Limb (tissue), 2 donors: Measurements from ENCODE around the gene SKOR2.
"Not testable (repeated sequence)": the region's sequence is repeated elsewhere in the genome, so short reads cannot be mapped to it uniquely, and the experiment has no call there.

ENCODE experiments used
- DNase-seq, 2 donors: peaks; one replicate each; pipeline ENCODE4 v3.0.0-alpha.2; 2016; ENCODE audit errors: extremely low spot score in 2 of 2

Gene SKOR2

GRCh38 chr18:47204908-47205522, 46.4 kb downstream of the SKOR2 start:
- no peak for DNase-seq

- no peak for DNase-seq
Observed at GRCh38 chr18:47203626-47204464, 47.6 kb downstream of the SKOR2 start.

GRCh38 chr18:47195961-47196360, 55.5 kb downstream of the SKOR2 start:
- DNase-seq = not testable (repeated sequence)

- no peak for DNase-seq
Observed at GRCh38 chr18:47191961-47192360, 59.5 kb downstream of the SKOR2 start.

- DNase-seq = no peak
Observed at GRCh38 chr18:47187721-47188120, 63.7 kb downstream of the SKOR2 start.

- no peak for DNase-seq
Observed at GRCh38 chr18:47184419-47185050, 66.9 kb downstream of the SKOR2 start.

- DNase-seq = not testable (repeated sequence)
Observed at GRCh38 chr18:47182156-47182555, 69.3 kb downstream of the SKOR2 start.

- DNase-seq = no peak
Observed at GRCh38 chr18:47180765-47181164, 70.7 kb downstream of the SKOR2 start.

GRCh38 chr18:47179520-47179919, 71.9 kb downstream of the SKOR2 start:
- peak in 1 of 2 donors; percentile 7 for DNase-seq

- DNase-seq = peak; percentile 89 to 93
Observed at GRCh38 chr18:47175898-47176575, 75.4 kb downstream of the SKOR2 start, which contains the start of gene IER3IP1. IER3IP1 (minus strand) TSS chr18:47176364; CDS start chr18:47176277, 87 bp downstream.

- DNase-seq = no peak
Observed at GRCh38 chr18:47175283-47175897, 76.1 kb downstream of the SKOR2 start.

GRCh38 chr18:47174545-47175116, 76.8 kb downstream of the SKOR2 start:
- DNase-seq = no peak

- DNase-seq = no peak
Observed at GRCh38 chr18:47172476-47172875, 79.0 kb downstream of the SKOR2 start.

GRCh38 chr18:47168913-47169312, 82.5 kb downstream of the SKOR2 start:
- DNase-seq = no peak

- no peak for DNase-seq
Observed at GRCh38 chr18:47168509-47168908, 83.0 kb downstream of the SKOR2 start.

- DNase-seq = no peak
Observed at GRCh38 chr18:47166294-47166693, 85.2 kb downstream of the SKOR2 start.

GRCh38 chr18:47163241-47163640, 88.2 kb downstream of the SKOR2 start:
- no peak for DNase-seq

- DNase-seq = no peak
Observed at GRCh38 chr18:47160256-47160655, 91.2 kb downstream of the SKOR2 start.

GRCh38 chr18:47158404-47158803, 93.1 kb downstream of the SKOR2 start:
- not testable (repeated sequence) for DNase-seq
